ENCODE data around the gene MOB2. TPM values are rescaled to one million over a fixed set of nuclear protein-coding genes. Genes with fewer than 3 reads are reported as not detected.

MOB2 gene
- total and polyA plus RNA-seq, 11 donors = 27.4 to 61.1 (median 44.7) TPM

DNA sequence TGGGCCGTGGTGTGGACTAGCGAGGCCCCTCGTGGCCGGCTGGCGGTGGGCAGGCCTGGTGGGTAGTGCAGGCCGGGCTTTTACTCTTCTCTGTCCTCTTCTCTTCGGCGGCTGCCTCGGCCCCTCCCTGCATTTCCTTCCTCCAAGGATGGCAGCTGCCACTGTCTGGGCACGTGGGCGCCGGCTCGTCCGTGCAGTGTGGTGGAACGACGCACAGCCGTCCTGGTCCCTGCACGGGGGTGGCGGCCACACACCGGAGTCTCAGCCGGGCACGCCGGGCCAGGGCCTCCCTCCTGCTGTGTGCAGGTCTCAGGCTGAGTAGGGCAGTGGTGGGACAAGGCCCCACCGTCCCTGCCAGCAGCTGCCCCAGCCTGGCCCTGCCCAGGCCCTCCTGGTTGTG is 37.7 kb downstream of the MOB2 start:
- ATAC-seq (no peak), DNase-seq (no peak)
- Histone ChIP-seq H3K9me3 (no peaks in the 10 kb centered on the region), H3K4me1 (peaks cover 0 to 13% (median 6%) of the 10 kb centered on the region in 12 donors), H3K27ac (no peak overlapping the region), H3K27me3 (peaks cover 0 to 9% (median 0%) of the 10 kb centered on the region in 9 donors), H3K36me3 (no peaks in the 10 kb centered on the region), H3K4me3 (no peak overlapping the region)
- 65 to 81% (median 68%) methylated on average over 3 to 24 of the region's 24 CpGs for WGBS, 4 donors
- no peak for TF ChIP-seq POLR2A (IDR thresholded peaks at IDR 0.05)
- TF ChIP-seq, protein P1, sequence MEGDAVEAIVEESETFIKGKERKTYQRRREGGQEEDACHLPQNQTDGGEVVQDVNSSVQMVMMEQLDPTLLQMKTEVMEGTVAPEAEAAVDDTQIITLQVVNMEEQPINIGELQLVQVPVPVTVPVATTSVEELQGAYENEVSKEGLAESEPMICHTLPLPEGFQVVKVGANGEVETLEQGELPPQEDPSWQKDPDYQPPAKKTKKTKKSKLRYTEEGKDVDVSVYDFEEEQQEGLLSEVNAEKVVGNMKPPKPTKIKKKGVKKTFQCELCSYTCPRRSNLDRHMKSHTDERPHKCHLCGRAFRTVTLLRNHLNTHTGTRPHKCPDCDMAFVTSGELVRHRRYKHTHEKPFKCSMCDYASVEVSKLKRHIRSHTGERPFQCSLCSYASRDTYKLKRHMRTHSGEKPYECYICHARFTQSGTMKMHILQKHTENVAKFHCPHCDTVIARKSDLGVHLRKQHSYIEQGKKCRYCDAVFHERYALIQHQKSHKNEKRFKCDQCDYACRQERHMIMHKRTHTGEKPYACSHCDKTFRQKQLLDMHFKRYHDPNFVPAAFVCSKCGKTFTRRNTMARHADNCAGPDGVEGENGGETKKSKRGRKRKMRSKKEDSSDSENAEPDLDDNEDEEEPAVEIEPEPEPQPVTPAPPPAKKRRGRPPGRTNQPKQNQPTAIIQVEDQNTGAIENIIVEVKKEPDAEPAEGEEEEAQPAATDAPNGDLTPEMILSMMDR (IDR thresholded peaks at IDR 0.05) = no peak
- intact Hi-C loops (cut with DNase I) = loop anchor here in 1 of 10 donors (5.0 kb wide), 1 partner anchor 52 kb away; no protein-coding TSS in a partner anchor

DNA sequence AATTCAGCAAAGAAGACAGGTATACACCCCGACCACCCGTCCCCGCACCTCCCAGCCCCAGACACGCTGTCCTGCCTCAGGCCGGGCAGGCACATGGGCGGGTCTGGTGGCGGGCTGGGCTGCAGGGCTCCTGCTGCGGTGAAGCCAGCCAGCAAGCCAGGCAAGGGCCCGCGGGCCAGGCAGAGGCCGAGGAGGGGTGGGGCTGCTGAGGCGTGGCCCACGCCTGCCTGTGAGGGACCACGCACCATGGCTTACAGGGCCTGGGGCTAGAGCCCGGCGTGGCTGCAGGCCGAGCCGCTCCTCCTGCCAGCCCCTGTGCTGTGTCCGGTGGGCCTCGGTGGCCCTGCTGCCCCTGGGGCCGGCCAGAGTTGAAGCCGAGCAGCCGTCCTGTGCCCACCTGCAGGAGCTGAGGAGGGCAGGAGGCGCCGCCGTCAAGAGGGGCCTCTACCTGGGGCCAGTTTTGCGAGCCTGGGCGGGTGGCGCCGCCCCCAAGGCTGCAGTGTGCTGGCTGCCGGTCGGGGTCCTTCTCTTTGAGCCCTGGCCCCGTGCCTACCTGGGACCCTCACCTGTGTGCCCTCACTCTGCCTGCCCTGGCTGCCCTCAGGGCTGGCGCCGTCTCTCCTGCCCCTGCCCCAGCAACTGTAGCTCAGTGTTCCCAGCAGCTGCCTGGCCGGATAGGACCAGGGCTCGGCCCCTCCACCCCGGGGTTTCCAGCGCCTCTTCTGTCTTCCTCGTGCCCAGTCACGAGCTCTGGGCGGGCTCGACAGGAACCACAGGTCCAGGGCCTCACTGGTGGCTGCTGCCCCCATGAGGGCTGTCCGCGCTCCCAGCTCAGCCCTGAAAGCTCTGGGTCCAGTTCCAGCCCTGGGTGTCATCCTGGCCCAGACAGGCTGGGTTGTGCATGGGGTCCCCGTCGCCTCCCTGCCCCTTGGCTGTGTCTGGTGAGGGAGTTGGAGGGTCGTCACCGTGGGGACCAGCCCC is 38.4 kb downstream of the MOB2 start:
- Histone ChIP-seq H3K4me1 (peaks cover 0 to 7% (median 3%) of the 10 kb centered on the region in 12 donors), H3K27me3 (peaks cover 0 to 9% (median 0%) of the 10 kb centered on the region in 9 donors), H3K4me3 (no peak overlapping the region), H3K36me3 (no peaks in the 10 kb centered on the region), H3K27ac (no peak overlapping the region), H3K9me3 (no peaks in the 10 kb centered on the region)
- DNase-seq = no peak
- no peak for ATAC-seq
- intact Hi-C loops (cut with DNase I) = loop anchor here in 1 of 10 donors (5.0 kb wide), 1 partner anchor 51 kb away; no protein-coding TSS in a partner anchor
- WGBS, 4 donors = 85 to 86% (median 85%) methylated on average over 21 to 49 of the region's 49 CpGs
- TF ChIP-seq, protein P1 (IDR thresholded peaks at IDR 0.05) = no peak
- TF ChIP-seq POLR2A (IDR thresholded peaks at IDR 0.05) = no peak

DNA sequence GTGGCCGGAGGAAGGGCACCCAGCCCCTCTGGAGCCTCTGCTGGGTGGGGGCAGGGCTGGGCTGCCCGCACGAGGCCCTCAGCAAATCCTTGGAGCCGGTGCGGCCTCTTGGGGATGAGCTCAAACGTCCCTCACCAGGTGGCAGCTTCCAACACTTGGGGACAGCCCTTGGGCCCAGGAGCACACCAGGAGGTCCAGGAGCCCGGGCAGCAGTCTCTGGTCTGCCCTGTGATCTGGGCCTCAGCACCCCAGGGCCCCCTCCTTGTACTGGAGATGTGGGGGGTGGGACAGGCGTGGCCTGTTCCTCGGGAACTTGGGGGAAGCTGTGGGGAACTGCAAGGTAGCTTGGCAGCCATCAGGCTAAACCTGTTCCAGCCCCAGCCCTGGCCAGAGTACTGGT is 40.0 kb downstream of the MOB2 start:
- H3K36me3 ChIP-seq = no peaks in the 10 kb centered on the region
- no peak overlapping the region for H3K4me3 ChIP-seq
- 48 to 85% (median 77%) methylated on average over 3 to 9 of the region's 9 CpGs for WGBS, 4 donors
- DNase-seq (no peak), ATAC-seq (no peak)
- TF ChIP-seq POLR2A (IDR thresholded peaks at IDR 0.05) = no peak
- TF ChIP-seq, protein P1 (IDR thresholded peaks at IDR 0.05) = no peak
- no peaks in the 10 kb centered on the region for H3K4me1 ChIP-seq
- no peak overlapping the region for H3K27ac ChIP-seq
- H3K9me3 ChIP-seq = no peaks in the 10 kb centered on the region
- H3K27me3 ChIP-seq = peaks cover 0 to 9% (median 0%) of the 10 kb centered on the region in 9 donors
- intact Hi-C loops (cut with DNase I) = loop anchor here in 1 of 10 donors (5.0 kb wide), 1 partner anchor 49 kb away; no protein-coding TSS in a partner anchor
